GM23248 (cell line): ENCODE data around the gene AGAP1.

Experiments used
- EZH2 ChIP-seq: fragments of 200-600 bp; sonication (generic); IDR thresholded peaks from 2 replicates; pipeline ENCODE4 v1.6.1; 2018; ENCODE audit warnings: antibody characterized with exemption, mild to moderate bottlenecking; ENCODE audit not compliant: insufficient read depth, poor library complexity, severe bottlenecking
- EZH2phosphoT487 ChIP-seq: fragments of 200-600 bp; sonication (generic); IDR thresholded peaks from 2 replicates; pipeline ENCODE4 v1.6.1; 2018; ENCODE audit warnings: antibody characterized with exemption, moderate library complexity, mild to moderate bottlenecking, low read depth; ENCODE audit not compliant: insufficient read depth

- TF ChIP-seq EZH2 (peak; percentile 66), EZH2phosphoT487 (peak; percentile 42; the same call in 1 of the 2 replicates)
Measured at GRCh38 chr2:236169151-236169721, 675.4 kb downstream of the AGAP1 start.
